ENCODE results near the gene SFTA2. TPM values are rescaled to one million over a fixed set of nuclear protein-coding genes. Genes with fewer than 3 reads are reported as not detected.
"Not testable (repeated sequence)": the region's sequence is repeated elsewhere in the genome, so short reads cannot be mapped to it uniquely, and the experiment has no call there.

SFTA2 gene
- total RNA-seq, 4 donors from 2014 or later = not detected

DNA sequence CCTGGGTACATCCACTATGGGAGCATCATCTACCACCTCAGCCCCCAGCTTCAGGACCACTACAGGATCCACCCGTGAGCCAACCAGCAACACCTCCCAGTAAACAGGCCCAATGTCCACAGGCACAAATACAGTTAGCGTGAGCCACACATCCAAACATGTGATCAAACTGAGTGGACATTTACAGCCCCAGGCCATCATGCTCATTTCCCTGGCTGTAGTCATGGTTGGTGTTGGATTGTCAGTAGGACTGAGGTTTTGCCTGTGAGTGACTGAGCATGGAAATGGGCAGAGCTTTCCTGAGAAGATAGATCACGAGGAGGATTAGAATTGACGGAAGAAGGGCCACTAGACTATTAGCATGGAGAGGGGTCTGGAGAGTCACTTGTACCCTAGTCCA lies 40.8 kb upstream of the SFTA2 start:
- Histone ChIP-seq H3K9me3 (no peaks in the 10 kb centered on the region), H3K27me3 (no peaks in the 10 kb centered on the region), H3K36me3 (no peaks in the 10 kb centered on the region), H3K4me1 (no peaks in the 10 kb centered on the region), H3K27ac (no peak overlapping the region), H3K4me3 (no peak overlapping the region)
- in situ Hi-C loops (cut with MboI; ENCODE audit: low pct_ligation_motif_present in 1 of 4, low pct_unique_long_range_greater_than_20kb in 1 of 4, low sequenced_read_pairs in 3 of 4) = no loop called here
- intact Hi-C loops (cut with DNase I; ENCODE audit: low total_unique reads) = no loop called here
- 89 to 100% methylated on average over 2 to 4 of the region's 4 CpGs for WGBS, 2 donors (ENCODE audit: low coverage in 1 of 2)
- DNase-seq = no peak
- TF ChIP-seq, protein P1, sequence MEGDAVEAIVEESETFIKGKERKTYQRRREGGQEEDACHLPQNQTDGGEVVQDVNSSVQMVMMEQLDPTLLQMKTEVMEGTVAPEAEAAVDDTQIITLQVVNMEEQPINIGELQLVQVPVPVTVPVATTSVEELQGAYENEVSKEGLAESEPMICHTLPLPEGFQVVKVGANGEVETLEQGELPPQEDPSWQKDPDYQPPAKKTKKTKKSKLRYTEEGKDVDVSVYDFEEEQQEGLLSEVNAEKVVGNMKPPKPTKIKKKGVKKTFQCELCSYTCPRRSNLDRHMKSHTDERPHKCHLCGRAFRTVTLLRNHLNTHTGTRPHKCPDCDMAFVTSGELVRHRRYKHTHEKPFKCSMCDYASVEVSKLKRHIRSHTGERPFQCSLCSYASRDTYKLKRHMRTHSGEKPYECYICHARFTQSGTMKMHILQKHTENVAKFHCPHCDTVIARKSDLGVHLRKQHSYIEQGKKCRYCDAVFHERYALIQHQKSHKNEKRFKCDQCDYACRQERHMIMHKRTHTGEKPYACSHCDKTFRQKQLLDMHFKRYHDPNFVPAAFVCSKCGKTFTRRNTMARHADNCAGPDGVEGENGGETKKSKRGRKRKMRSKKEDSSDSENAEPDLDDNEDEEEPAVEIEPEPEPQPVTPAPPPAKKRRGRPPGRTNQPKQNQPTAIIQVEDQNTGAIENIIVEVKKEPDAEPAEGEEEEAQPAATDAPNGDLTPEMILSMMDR (IDR thresholded peaks at IDR 0.05) = no peak
- TF ChIP-seq EP300 (IDR thresholded peaks at IDR 0.05; ENCODE audit: low read depth) = no peak
- no peak for TF ChIP-seq POLR2A (IDR thresholded peaks at IDR 0.05)
- TF ChIP-seq POLR2AphosphoS5 (IDR thresholded peaks at IDR 0.05) = no peak

DNA sequence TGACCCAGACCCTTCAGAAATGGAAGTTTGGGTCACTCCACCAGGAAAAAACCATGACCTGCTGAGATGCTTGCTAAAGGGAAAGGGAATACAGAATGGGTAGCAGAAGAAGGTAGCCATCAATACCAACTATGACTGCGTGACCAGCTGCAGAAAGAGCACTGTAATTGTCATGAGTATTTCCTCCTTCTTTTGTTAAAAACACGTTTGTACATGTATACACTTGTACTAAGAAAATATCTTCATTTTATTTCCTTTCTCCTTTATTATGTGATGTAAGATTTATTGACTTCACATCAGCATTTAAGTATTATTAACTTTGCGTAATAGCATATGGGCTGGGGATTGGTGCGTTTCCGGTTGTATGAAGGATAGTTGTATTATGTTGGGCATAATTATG lies 39.0 kb upstream of the SFTA2 start:
- H3K4me3 ChIP-seq = no peak overlapping the region
- no peak for DNase-seq
- in situ Hi-C loops (cut with MboI; ENCODE audit: low pct_ligation_motif_present in 1 of 4, low pct_unique_long_range_greater_than_20kb in 1 of 4, low sequenced_read_pairs in 3 of 4) = no loop called here
- 80 to 82% methylated on average over 5 of the region's 5 CpGs for WGBS, 2 donors (ENCODE audit: low coverage in 1 of 2)
- no peaks in the 10 kb centered on the region for H3K4me1 ChIP-seq
- H3K27me3 ChIP-seq = no peaks in the 10 kb centered on the region
- H3K36me3 ChIP-seq = no peaks in the 10 kb centered on the region
- no peaks in the 10 kb centered on the region for H3K9me3 ChIP-seq
- intact Hi-C loops (cut with DNase I; ENCODE audit: low total_unique reads) = no loop called here
- TF ChIP-seq POLR2A (IDR thresholded peaks at IDR 0.05) (no peak), EP300 (IDR thresholded peaks at IDR 0.05; ENCODE audit: low read depth) (no peak), POLR2AphosphoS5 (IDR thresholded peaks at IDR 0.05) (no peak)
- TF ChIP-seq, protein P1 (IDR thresholded peaks at IDR 0.05) = no peak
- no peak overlapping the region for H3K27ac ChIP-seq

DNA sequence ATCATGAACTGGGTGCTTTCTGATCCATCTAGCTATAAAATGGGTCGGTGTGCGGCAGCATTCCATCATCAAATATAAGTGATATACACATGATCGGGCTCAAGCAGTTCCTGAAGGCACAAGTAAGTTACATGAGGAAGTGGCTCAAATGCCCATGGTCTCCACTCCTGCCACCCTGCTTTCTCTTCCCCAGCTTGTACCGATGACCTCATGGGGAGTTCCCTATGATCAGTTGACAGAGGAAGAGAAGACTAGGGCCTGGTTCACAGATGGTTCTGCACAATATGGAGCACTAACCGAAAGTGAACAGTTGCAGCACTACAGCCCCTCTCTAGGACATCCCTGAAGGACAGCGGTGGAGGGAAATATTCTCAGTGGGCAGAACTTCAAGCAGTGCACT lies 37.2 kb upstream of the SFTA2 start:
- intact Hi-C loops (cut with DNase I; ENCODE audit: low total_unique reads); DNase-seq; H3K4me3 ChIP-seq; in situ Hi-C loops (cut with MboI; ENCODE audit: low pct_ligation_motif_present in 1 of 4, low pct_unique_long_range_greater_than_20kb in 1 of 4, low sequenced_read_pairs in 3 of 4); H3K27me3 ChIP-seq; H3K27ac ChIP-seq; H3K4me1 ChIP-seq; H3K9me3 ChIP-seq; H3K36me3 ChIP-seq: not testable (repeated sequence)
- WGBS, 2 donors (ENCODE audit: low coverage in 1 of 2) = 90 to 92% methylated on average over 2 to 6 of the region's 6 CpGs

DNA sequence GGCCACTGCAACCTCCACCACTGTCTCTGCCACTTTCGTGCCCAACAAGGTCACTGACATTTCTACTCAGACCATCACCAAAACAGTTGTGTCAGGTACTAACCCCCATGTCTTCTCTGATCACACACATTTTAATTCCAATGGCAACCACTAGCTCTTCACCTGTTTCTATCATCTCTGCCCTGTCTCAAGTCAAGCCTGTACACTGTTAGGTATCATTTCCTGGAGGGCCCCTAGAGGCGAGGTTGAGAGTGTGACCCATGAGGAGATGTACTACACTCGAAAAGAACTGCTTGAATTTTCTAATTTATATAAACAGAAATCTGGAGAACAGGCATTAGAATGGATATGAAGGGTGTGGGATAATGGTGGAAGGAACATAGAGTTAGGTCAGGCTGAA lies 34.2 kb upstream of the SFTA2 start:
- TF ChIP-seq POLR2A (IDR thresholded peaks at IDR 0.05) (no peak), POLR2AphosphoS5 (IDR thresholded peaks at IDR 0.05) (no peak), EP300 (IDR thresholded peaks at IDR 0.05; ENCODE audit: low read depth) (no peak)
- TF ChIP-seq, protein P1 (IDR thresholded peaks at IDR 0.05) = no peak
- Histone ChIP-seq H3K4me1 (no peaks in the 10 kb centered on the region), H3K9me3 (no peaks in the 10 kb centered on the region), H3K4me3 (no peak overlapping the region), H3K27me3 (peaks cover 9% of the 10 kb centered on the region), H3K36me3 (no peaks in the 10 kb centered on the region), H3K27ac (no peak overlapping the region)
- DNase-seq = no peak
- in situ Hi-C loops (cut with MboI; ENCODE audit: low pct_ligation_motif_present in 1 of 4, low pct_unique_long_range_greater_than_20kb in 1 of 4, low sequenced_read_pairs in 3 of 4) = no loop called here
- intact Hi-C loops (cut with DNase I; ENCODE audit: low total_unique reads) = no loop called here
- 59% methylated on average over 3 of the region's 3 CpGs; no CpG with 5 or more reads in 1 of the 2 donors for WGBS, 2 donors (ENCODE audit: low coverage in 1 of 2)

DNA sequence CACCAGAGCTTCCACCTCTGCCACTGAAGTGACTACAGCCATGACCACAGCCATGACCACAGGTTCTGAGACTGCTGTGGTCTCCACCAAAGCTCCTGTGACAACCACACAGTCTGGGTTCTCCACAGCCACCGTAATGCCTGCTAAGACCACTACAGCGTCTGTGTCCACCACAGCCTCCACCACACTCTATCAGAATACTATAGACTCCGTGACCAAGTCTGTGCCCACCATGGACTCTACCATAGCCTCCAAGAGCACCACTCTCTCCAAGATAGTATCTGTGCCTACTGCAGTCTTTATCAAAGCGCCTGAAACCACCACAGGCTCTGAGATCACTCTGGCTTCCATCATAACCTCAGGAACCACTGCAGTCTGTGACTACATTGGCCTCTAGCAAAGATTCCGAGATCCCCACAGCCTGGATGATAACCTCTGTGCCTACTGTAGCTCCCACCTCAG lies 33.2 kb upstream of the SFTA2 start:
- Histone ChIP-seq H3K4me3 (no peak overlapping the region), H3K36me3 (no peaks in the 10 kb centered on the region), H3K9me3 (no peaks in the 10 kb centered on the region), H3K4me1 (no peaks in the 10 kb centered on the region), H3K27me3 (peaks cover 9% of the 10 kb centered on the region), H3K27ac (no peak overlapping the region)
- TF ChIP-seq, protein P1 (IDR thresholded peaks at IDR 0.05) = no peak
- TF ChIP-seq POLR2AphosphoS5 (IDR thresholded peaks at IDR 0.05) (no peak), EP300 (IDR thresholded peaks at IDR 0.05; ENCODE audit: low read depth) (no peak), POLR2A (IDR thresholded peaks at IDR 0.05) (no peak)
- intact Hi-C loops (cut with DNase I; ENCODE audit: low total_unique reads) = no loop called here
- DNase-seq = no peak
- in situ Hi-C loops (cut with MboI; ENCODE audit: low pct_ligation_motif_present in 1 of 4, low pct_unique_long_range_greater_than_20kb in 1 of 4, low sequenced_read_pairs in 3 of 4) = no loop called here
- 86% methylated on average over 5 of the region's 5 CpGs; no CpG with 5 or more reads in 1 of the 2 donors for WGBS, 2 donors (ENCODE audit: low coverage in 1 of 2)
